Activated T-cell treated with anti-CD3 and anti-CD28 coated beads, Interleukin-2, amount 50 U/mL, for 72 hours (primary cell): ENCODE results near the gene ERMN. TPM values are rescaled to one million over a fixed set of nuclear protein-coding genes. Genes with fewer than 3 reads are reported as not detected.
A peak's percentile ranks its signal among the peaks of the same experiment; 100 is the strongest.

ENCODE experiments used
- ATAC-seq, 2 donors: fragments of 150-1000 bp; cut with Tn5 transposase; replicated peaks in 1 of 2; 2 replicates each; pipeline ENCODE4 v1.10.0; 2021; ENCODE audit warnings: moderate library complexity in 2 of 2, mild to moderate bottlenecking in 1 of 2
- DNase-seq, 2 donors: peaks; one replicate each; pipeline ENCODE4 v3.0.0; 2021 to 2022; ENCODE audit warnings: mixed read lengths in 1 of 2
- H3K27ac Mint-ChIP-seq: one replicate; pipeline ENCODE4 v1.8.0; 2022; ENCODE audit warnings: mild to moderate bottlenecking, moderate library complexity, mixed read lengths
- H3K27me3 Mint-ChIP-seq: one replicate; pipeline ENCODE4 v1.8.0; 2022; ENCODE audit warnings: low read depth, mixed read lengths
- H3K36me3 Mint-ChIP-seq, 2 donors: one replicate each; pipeline ENCODE4 v1.8.0; 2022; ENCODE audit warnings: mixed read lengths in 2 of 2, mild to moderate bottlenecking in 1 of 2; ENCODE audit not compliant: insufficient read depth in 2 of 2
- H3K4me1 Mint-ChIP-seq: one replicate; pipeline ENCODE4 v1.8.0; 2022; ENCODE audit warnings: low read depth, mixed read lengths
- H3K4me3 Mint-ChIP-seq, 2 donors: one replicate each; pipeline ENCODE4 v1.8.0; 2022; ENCODE audit warnings: mild to moderate bottlenecking in 2 of 2, mixed read lengths in 2 of 2, moderate library complexity in 2 of 2
- H3K9me3 Mint-ChIP-seq, 2 donors: one replicate each; pipeline ENCODE4 v1.8.0; 2022; ENCODE audit warnings: mixed read lengths in 2 of 2
- total RNA-seq, 2 donors: library from RNA; stranded (reverse); gene quantifications; one replicate each; pipeline ENCODE4 v1.2.3, GENCODE V29; 2022

ERMN gene
- total RNA-seq, 2 donors from 2014 or later: 2.8 to 3.5 TPM

DNA sequence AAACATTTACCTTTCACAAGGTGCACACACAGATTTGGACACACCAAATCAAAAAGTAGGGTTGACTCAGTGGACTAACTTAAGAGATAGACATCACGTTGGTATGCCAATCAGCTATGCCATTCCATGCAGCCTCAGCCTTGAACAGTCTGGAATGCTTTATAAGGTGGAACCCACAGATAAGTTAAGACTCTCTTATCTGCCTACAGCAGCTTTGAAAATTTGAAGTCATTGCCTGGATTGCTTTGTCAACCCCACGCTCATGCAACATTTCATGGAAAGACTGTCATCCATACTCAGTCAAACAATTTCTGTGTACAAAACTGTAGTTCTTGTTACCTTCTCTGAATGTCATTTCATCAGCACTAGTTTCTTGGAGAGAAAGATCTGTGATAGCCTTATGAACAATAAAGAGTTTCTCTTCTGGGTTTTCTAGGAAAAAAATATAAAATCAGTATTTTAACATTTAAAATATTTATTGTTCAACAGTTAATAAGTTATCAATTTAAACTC is 1.2 kb downstream of the ERMN start:
- Mint-ChIP-seq H3K27me3 (no peaks in the 10 kb centered on the region), H3K36me3 (peaks cover 0 to 3% of the 10 kb centered on the region in 2 donors), H3K4me1 (peaks cover 40% of the 10 kb centered on the region), H3K27ac (no peak overlapping the region), H3K9me3 (no peaks in the 10 kb centered on the region), H3K4me3 (no peak overlapping the region)
- no peak for DNase-seq
- no peak for ATAC-seq

DNA sequence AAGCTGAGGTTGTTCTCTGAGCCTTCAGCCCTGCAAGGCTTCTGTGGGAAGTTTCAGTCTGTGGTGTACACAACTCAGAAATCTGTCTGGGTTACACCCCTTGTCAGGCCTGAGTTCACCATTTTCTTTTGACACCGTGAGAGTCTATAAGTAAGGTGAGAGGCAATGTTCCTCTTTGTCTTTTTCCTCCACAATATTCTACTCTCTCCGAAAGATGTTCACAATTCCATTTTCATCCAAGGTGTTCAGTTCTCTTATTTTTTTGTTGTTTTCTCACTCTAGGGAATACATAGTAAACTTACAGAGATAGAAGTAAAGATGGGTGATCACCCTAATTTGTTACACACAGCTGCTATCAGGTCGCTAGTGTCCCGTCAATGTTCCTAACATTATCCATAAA is 3.2 kb downstream of the ERMN start:
- DNase-seq: no peak
- peaks cover 33% of the 10 kb centered on the region for H3K4me1 Mint-ChIP-seq
- peaks cover 0 to 3% of the 10 kb centered on the region in 2 donors for H3K36me3 Mint-ChIP-seq
- no peak overlapping the region for H3K4me3 Mint-ChIP-seq
- no peak overlapping the region for H3K27ac Mint-ChIP-seq
- no peaks in the 10 kb centered on the region for H3K27me3 Mint-ChIP-seq
- H3K9me3 Mint-ChIP-seq: no peaks in the 10 kb centered on the region
- ATAC-seq: no peak

DNA sequence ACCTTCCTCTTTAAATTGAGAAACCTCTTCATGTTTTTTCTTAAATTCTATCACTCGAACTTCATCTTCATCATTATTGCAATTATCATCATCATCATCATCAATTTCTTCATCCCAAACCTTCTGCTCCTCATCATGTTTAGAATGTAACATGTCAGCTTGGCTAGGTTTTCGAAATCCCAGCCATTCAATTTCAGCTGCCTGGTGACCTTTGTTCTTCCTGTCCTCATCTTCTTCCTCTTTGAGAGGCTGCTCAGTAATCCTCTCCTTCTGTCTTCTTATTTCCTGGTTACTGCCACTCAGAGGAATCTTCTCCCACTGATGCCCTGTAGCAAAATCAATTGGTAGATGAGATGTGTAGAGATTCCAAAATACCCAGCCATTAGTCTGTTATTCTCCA is 4.2 kb downstream of the ERMN start:
- no peak for DNase-seq
- H3K36me3 Mint-ChIP-seq: peaks cover 0 to 3% of the 10 kb centered on the region in 2 donors
- no peak overlapping the region for H3K4me3 Mint-ChIP-seq
- H3K27ac Mint-ChIP-seq: no peak overlapping the region
- no peaks in the 10 kb centered on the region for H3K27me3 Mint-ChIP-seq
- H3K4me1 Mint-ChIP-seq: peaks cover 24% of the 10 kb centered on the region
- no peaks in the 10 kb centered on the region for H3K9me3 Mint-ChIP-seq
- no peak for ATAC-seq

DNA sequence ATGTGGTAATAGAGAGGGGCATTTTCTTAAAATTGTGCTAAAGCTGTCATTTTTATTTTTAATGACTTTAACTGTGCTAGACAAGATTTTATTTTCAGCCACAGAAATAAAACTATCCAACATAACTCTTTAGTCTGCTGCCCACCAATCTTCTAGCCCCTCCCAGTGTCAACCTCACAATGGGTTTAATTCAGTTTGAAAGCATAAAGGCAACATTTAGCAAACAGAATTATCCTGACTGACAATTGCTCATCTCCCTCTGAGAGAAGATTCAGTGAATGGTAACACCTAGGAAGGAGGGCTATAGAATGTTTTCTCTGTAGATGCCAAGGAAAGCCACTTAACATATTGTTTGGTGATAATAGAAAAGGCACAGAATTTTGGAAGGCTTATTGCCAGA is 5.2 kb downstream of the ERMN start:
- Mint-ChIP-seq H3K27me3 (no peaks in the 10 kb centered on the region), H3K9me3 (no peaks in the 10 kb centered on the region), H3K4me1 (peaks cover 23% of the 10 kb centered on the region), H3K36me3 (peaks cover 0 to 3% of the 10 kb centered on the region in 2 donors), H3K4me3 (no peak overlapping the region), H3K27ac (no peak overlapping the region)
- ATAC-seq (no peak), DNase-seq (no peak)

DNA sequence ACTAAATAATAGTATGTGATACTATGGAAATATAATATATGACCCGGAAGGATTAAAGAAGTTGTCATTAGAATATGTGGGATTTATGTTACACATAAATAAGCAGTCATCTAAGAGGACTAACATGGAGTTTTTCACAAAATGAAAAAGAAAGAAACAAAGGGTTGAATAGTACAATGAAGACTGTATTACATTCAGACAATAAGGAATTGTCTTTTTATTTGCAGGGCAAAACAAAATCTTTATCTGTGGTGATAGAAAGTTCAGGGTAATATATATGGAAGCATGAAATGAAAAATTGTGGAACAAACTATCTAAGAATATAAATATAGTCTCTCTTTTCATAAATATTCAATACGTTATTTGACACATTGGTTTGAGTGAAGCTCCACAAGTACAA is 5.8 kb downstream of the ERMN start:
- Mint-ChIP-seq H3K27me3 (no peaks in the 10 kb centered on the region), H3K36me3 (peaks cover 0 to 3% of the 10 kb centered on the region in 2 donors), H3K4me3 (no peak overlapping the region), H3K4me1 (peaks cover 27% of the 10 kb centered on the region), H3K27ac (no peak overlapping the region), H3K9me3 (no peaks in the 10 kb centered on the region)
- ATAC-seq (no peak), DNase-seq (no peak)

DNA sequence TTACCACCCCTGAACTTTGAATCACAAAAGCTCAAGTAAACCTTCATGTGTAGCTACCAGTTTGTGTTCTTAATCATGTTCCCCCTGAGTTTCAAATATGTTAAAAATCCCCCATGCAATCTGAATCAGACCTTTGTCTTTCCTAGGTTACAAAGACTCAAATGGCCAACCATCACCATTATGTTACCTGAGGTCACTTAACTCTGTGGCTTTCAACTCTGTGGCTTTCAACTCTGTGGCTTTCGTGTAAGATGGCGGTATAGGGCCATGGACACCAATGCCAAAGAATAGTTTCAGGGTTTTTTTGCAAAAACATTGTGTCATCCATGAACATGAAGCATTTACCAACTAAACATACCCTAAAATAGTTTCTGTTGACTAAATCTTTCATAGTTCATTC is 6.7 kb downstream of the ERMN start:
- H3K9me3 Mint-ChIP-seq: no peaks in the 10 kb centered on the region
- DNase-seq: no peak
- H3K27ac Mint-ChIP-seq: no peak overlapping the region
- ATAC-seq: peak; percentile 72 to 78
- no peaks in the 10 kb centered on the region for H3K27me3 Mint-ChIP-seq
- H3K36me3 Mint-ChIP-seq: peaks cover 0 to 3% of the 10 kb centered on the region in 2 donors
- H3K4me3 Mint-ChIP-seq: no peak overlapping the region
- H3K4me1 Mint-ChIP-seq: peaks cover 35% of the 10 kb centered on the region

DNA sequence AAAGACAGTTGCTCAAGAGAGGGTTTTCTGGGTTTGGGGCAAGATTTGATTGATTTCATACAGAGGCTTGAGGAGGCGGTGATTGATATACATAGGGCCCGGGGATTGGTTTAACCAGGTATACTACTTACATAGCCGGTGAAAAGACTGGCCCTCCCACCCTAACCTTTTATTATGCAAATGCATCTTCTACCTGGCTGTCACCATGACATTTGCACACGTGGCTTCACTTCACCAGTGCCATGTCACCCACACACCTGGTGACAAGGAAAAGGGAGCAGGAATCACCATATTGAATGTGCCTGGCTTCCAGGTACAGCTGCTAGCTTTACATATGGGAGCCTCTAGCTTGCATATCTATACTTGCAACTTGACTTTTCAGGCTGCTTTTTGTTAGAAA is 9.7 kb downstream of the ERMN start:
- Mint-ChIP-seq H3K4me1 (peaks cover 58% of the 10 kb centered on the region), H3K9me3 (no peaks in the 10 kb centered on the region), H3K27me3 (no peaks in the 10 kb centered on the region), H3K27ac (no peak overlapping the region), H3K36me3 (no peaks in the 10 kb centered on the region), H3K4me3 (no peak overlapping the region)
- DNase-seq: no peak
- ATAC-seq: no peak

DNA sequence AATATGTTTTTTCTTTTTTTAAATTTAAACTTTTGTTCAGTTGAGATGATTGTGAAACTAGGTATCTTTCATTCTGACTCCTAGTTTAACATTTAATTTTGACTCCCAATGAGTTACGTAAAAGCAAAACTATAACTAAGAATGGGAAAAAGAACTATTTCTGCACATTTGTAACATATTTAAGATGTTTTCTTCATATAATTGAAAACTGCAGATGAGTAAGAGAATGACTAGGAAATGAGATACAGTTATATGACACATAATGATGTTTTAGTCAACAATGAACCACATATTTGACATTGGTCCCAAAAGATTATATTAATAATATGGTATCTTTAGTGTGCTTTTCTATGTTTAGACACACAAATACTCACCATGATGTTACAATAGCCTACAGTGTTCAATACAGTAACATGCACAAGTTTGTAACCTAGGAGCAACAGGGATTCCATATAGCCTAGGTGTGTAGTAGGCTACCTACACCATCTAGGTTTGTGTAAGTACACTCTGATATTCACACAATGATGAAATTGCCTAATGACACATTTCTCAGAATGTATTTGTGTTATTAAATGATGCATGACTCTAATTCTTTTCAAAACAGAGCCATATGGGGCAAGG is 12.6 kb downstream of the ERMN start:
- no peaks in the 10 kb centered on the region for H3K27me3 Mint-ChIP-seq

DNA sequence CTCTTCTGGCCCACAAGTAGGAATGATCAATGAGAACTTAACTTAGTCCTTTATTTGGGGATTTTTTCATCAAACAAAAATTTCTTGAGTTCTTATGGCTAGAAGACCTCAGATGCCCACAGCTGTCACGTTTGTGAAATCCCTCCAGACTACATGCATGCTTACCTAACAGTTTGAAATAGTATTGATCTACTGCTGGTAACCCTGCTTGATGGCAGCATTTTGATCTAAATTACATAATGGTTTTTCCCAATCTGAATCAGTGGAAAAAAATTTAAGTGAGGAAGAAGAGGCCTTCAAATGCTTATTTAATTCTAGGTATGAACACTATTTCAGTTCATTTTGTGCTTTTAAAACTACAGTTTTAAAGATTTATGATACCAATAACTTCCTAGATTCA is 13.9 kb downstream of the ERMN start:
- no peak for DNase-seq
- H3K36me3 Mint-ChIP-seq: no peaks in the 10 kb centered on the region
- peak overlapping the region in 1 of 2 donors; percentile 50 for H3K4me3 Mint-ChIP-seq
- H3K27ac Mint-ChIP-seq: no peak overlapping the region
- ATAC-seq: no peak
- H3K27me3 Mint-ChIP-seq: no peaks in the 10 kb centered on the region
- H3K9me3 Mint-ChIP-seq: no peaks in the 10 kb centered on the region
- H3K4me1 Mint-ChIP-seq: peaks cover 70% of the 10 kb centered on the region

More for the DNA sequence above, 12.6 kb downstream of the ERMN start:
- Mint-ChIP-seq H3K4me3 (peak overlapping the region; percentile 19 to 27), H3K36me3 (no peaks in the 10 kb centered on the region), H3K27ac (no peak overlapping the region), H3K9me3 (no peaks in the 10 kb centered on the region), H3K4me1 (peaks cover 60% of the 10 kb centered on the region)
- ATAC-seq (peak; percentile 77 to 79), DNase-seq (no peak)

DNA sequence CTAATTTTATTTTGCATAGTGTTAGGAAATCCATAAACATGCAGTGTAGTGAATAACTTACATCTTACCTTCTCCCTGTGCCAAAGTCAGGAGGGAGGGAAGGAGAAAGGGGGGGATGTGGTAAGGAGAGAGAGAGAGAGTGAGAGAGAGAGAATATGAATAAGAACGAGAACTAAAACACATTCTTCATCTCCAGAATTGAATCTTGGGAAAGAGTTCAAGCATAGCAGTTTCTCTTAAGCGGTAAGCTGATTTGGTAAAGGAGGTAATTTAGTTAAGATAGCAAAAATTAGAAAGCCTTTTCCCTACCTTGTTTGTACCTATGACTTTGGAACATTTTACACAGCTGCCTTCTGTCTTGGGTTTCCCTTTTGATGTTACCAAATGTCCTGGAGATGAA is 15.7 kb downstream of the ERMN start:
- H3K27me3 Mint-ChIP-seq: no peaks in the 10 kb centered on the region
- H3K27ac Mint-ChIP-seq: no peak overlapping the region
- DNase-seq (no peak), ATAC-seq (no peak)
- no peaks in the 10 kb centered on the region for H3K9me3 Mint-ChIP-seq
- H3K4me1 Mint-ChIP-seq: peaks cover 71% of the 10 kb centered on the region
- H3K4me3 Mint-ChIP-seq: peak overlapping the region in 1 of 2 donors; percentile 11
- H3K36me3 Mint-ChIP-seq: no peaks in the 10 kb centered on the region

DNA sequence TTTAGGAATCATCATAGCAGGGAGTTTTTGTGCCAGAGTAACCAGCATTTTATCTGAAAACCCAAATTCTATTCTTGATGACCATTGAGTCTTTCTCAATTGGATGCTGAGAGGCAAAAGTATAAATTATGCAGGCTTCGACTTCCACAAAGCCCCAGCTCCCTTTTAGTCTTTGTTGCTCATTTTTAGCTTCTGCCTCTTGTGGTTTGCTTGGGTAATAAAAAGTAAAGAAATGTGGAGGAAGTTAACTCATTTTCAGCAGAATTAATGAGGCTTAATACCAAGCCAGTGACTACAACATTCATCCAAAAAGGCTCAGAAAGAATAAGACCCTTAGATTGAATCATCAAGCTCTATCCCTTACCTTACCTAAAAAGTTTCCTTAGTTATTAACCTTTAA is 18.6 kb downstream of the ERMN start:
- Mint-ChIP-seq H3K36me3 (no peaks in the 10 kb centered on the region), H3K4me1 (peaks cover 53% of the 10 kb centered on the region), H3K4me3 (peak overlapping the region in 1 of 2 donors; percentile 29), H3K27ac (peak overlapping the region; percentile 28), H3K27me3 (no peaks in the 10 kb centered on the region), H3K9me3 (no peaks in the 10 kb centered on the region)
- peak in 1 of 2 donors; percentile 32 for ATAC-seq
- no peak for DNase-seq

DNA sequence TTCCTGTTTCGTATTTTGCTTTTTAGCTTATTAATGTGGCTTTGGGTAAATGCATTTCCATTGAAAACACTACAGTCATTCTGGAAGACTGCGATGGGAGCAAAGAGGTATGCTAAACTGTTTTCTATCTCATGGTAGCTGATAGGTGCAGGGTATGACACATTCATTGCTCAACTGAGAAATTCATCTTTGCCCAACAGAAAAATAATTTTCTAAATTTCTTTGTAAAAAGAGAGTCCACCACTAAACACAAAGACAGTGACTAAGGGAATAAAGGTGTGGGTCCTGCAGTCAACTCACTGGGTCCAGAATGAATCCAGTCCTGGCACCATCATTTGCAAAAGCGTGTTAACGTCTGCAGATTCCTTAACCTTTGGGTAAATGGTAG is 19.9 kb downstream of the ERMN start:
- Mint-ChIP-seq H3K27me3 (no peaks in the 10 kb centered on the region), H3K27ac (no peak overlapping the region), H3K4me3 (no peak overlapping the region), H3K4me1 (peaks cover 47% of the 10 kb centered on the region), H3K9me3 (no peaks in the 10 kb centered on the region), H3K36me3 (no peaks in the 10 kb centered on the region)
- ATAC-seq: no peak
- DNase-seq: no peak

DNA sequence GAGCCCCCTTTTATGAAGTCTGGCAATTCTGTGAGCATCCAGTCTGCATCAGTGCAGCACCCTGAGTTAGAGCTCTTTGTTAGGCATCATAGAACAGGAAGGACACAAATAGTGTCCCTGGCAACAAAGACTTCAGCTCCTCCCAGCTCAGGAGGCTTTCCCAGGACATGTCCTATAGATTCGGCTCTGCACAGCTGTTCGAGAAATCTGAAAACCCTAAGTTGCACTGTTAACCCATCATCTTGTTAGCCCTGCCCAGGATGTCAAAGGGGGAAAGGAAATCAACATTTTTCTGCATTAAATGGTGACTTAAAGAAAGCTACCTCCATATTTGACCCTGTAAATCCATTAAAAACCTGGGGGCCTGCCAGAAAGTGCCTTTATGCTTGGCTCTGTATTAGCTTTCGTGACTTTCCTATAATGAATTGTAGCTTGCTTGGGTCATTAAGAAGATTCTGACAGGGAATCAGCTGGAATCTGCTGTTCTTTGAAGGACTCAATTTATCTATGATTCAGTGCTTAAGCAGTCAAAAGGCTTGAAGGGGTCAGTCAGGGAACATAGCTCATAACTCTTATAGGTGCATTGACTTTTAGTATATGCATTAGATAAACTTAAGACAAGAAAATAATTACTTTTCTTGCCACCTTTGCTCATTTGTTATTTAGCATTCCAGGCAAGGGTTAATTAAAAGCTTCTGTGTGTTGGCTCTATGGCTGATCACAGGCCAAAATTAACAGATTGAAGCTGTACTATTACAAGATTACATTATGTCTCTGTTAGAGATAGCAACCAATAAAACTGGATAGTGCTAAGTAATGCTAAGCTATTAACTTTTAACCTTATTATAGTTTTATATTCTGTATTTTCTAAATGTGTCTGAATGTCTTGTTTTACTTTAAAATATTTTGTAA is 20.6 kb downstream of the ERMN start:
- Mint-ChIP-seq H3K27me3 (no peaks in the 10 kb centered on the region), H3K36me3 (no peaks in the 10 kb centered on the region), H3K4me1 (peaks cover 41% of the 10 kb centered on the region), H3K4me3 (no peak overlapping the region), H3K27ac (no peak overlapping the region), H3K9me3 (no peaks in the 10 kb centered on the region)
- DNase-seq: no peak
- ATAC-seq: no peak
